ENCODE results near the gene NCOA1.
A peak's percentile ranks its signal among the peaks of the same experiment; 100 is the strongest.
"Not testable (repeated sequence)": the region's sequence is repeated elsewhere in the genome, so short reads cannot be mapped to it uniquely, and the experiment has no call there.

NCOA1 gene

GRCh38 chr2:24474053-24474452, 17.0 kb upstream of the NCOA1 start:
- no peak for DNase-seq (ENCODE audit: low read depth in 3 of 3)

- DNase-seq (ENCODE audit: low read depth in 3 of 3): no peak
Measured at GRCh38 chr2:24477229-24477628, 13.8 kb upstream of the NCOA1 start.

GRCh38 chr2:24478243-24478642, 12.8 kb upstream of the NCOA1 start:
- DNase-seq (ENCODE audit: low read depth in 3 of 3): no peak

GRCh38 chr2:24480245-24480644, 10.8 kb upstream of the NCOA1 start:
- no peak for DNase-seq (ENCODE audit: low read depth in 3 of 3)

GRCh38 chr2:24482251-24482971, 8.6 kb upstream of the NCOA1 start:
- DNase-seq (ENCODE audit: low read depth in 3 of 3): no peak

- DNase-seq (ENCODE audit: low read depth in 3 of 3): no peak
Measured at GRCh38 chr2:24482972-24483300, 8.1 kb upstream of the NCOA1 start.

GRCh38 chr2:24484677-24485076, 6.4 kb upstream of the NCOA1 start:
- not testable (repeated sequence) for DNase-seq (ENCODE audit: low read depth in 3 of 3)

- no peak for DNase-seq (ENCODE audit: low read depth in 3 of 3)
Measured at GRCh38 chr2:24485197-24485596, 5.9 kb upstream of the NCOA1 start.

GRCh38 chr2:24486636-24487205, 4.3 kb upstream of the NCOA1 start:
- no peak for DNase-seq (ENCODE audit: low read depth in 3 of 3)

- DNase-seq (ENCODE audit: low read depth in 3 of 3): no peak
Measured at GRCh38 chr2:24489465-24490180, 1.4 kb upstream of the NCOA1 start.

- DNase-seq (ENCODE audit: low read depth in 3 of 3): no peak
Measured at GRCh38 chr2:24490181-24490689, 819 bp upstream of the NCOA1 start.

GRCh38 chr2:24491542-24492420, 727 bp downstream of the NCOA1 start:
- peak in 2 of 3 experiments; percentile 30 to 35 for DNase-seq (ENCODE audit: low read depth in 3 of 3)

GRCh38 chr2:24492421-24493279, 1.6 kb downstream of the NCOA1 start:
- no peak for DNase-seq (ENCODE audit: low read depth in 3 of 3)

- DNase-seq (ENCODE audit: low read depth in 3 of 3): no peak
Measured at GRCh38 chr2:24493713-24494112, 2.7 kb downstream of the NCOA1 start.

GRCh38 chr2:24494410-24494809, 3.4 kb downstream of the NCOA1 start:
- DNase-seq (ENCODE audit: low read depth in 3 of 3): no peak

- no peak for DNase-seq (ENCODE audit: low read depth in 3 of 3)
Measured at GRCh38 chr2:24495451-24495850, 4.4 kb downstream of the NCOA1 start.

GRCh38 chr2:24496959-24497358, 5.9 kb downstream of the NCOA1 start:
- DNase-seq (ENCODE audit: low read depth in 3 of 3): no peak

GRCh38 chr2:24497685-24498084, 6.6 kb downstream of the NCOA1 start:
- DNase-seq (ENCODE audit: low read depth in 3 of 3): no peak

- DNase-seq (ENCODE audit: low read depth in 3 of 3): no peak
Measured at GRCh38 chr2:24498121-24498520, 7.1 kb downstream of the NCOA1 start.

GRCh38 chr2:24501813-24502212, 10.8 kb downstream of the NCOA1 start:
- no peak for DNase-seq (ENCODE audit: low read depth in 3 of 3)
